Endothelial cell of umbilical vein (primary cell): ENCODE data around the gene DEFB113. TPM values are rescaled to one million over a fixed set of nuclear protein-coding genes. Genes with fewer than 3 reads are reported as not detected.

Experiments
- BruUV-seq: library from RNA; stranded (reverse); fragments of 400-500 nt; replicated peaks from 2 replicates; lab custom pipeline; 2021; lab: Mats Ljungman, UMichigan
- CTCF ChIA-PET: fragments of 300-600, 350-600 bp; sonication (Branson Sonifier 250); formaldehyde crosslinking; loops from one replicate; lab custom pipeline; 2021; ENCODE audit warnings: antibody characterized with exemption, inconsistent platforms; lab: Charles Lee
- POLR2A ChIA-PET: fragments of 300-600, 350-600 bp; sonication (Branson Sonifier 250); formaldehyde crosslinking; loops from one replicate; lab custom pipeline; 2021; ENCODE audit warnings: antibody characterized with exemption, inconsistent platforms; lab: Charles Lee
- DNase-seq: peaks from one replicate; pipeline ENCODE4 v3.0.0-alpha.2; 2011; ENCODE audit warnings: low read depth, low spot score
- FAIRE-seq: peaks from 2 replicates; lab custom pipeline; 2011; peaks lifted over from hg19 to GRCh38; lab: Jason Lieb, UNC
- H2AFZ ChIP-seq: 2 replicates; pipeline ENCODE4 v1.6.0; 2012; ENCODE audit warnings: low read depth, low read length, control low read depth, inconsistent platforms
- H3K27ac ChIP-seq: 2 replicates; pipeline ENCODE4 v1.5.1; 2011; ENCODE audit warnings: low read depth, mild to moderate bottlenecking, control low read depth, low read length, moderate library complexity; ENCODE audit not compliant: insufficient read depth
- H3K27me3 ChIP-seq, 2 experiments: 2 replicates each; pipeline versions ENCODE4 v1.6.0 to v1.6.1; 2011; ENCODE audit warnings: low read length in 2 of 2, mixed read lengths in 1 of 2; ENCODE audit not compliant: control insufficient read depth in 2 of 2, insufficient read depth in 2 of 2
- H3K36me3 ChIP-seq, 2 experiments: 2 replicates in 1 of 2; 3 replicates in 1 of 2; pipeline ENCODE4 v1.5.1; 2011; ENCODE audit warnings: low read length in 2 of 2, mild to moderate bottlenecking in 1 of 2, moderate library complexity in 1 of 2; ENCODE audit not compliant: control insufficient read depth in 2 of 2, insufficient read depth in 2 of 2; ENCODE audit errors: extremely low read depth in 1 of 2
- H3K4me1 ChIP-seq: 3 replicates; pipeline ENCODE4 v1.5.1; 2011; ENCODE audit warnings: mild to moderate bottlenecking, low read length; ENCODE audit not compliant: control insufficient read depth, insufficient read depth; ENCODE audit errors: extremely low read depth
- H3K4me2 ChIP-seq: 2 replicates; pipeline ENCODE4 v1.6.1; 2011; ENCODE audit warnings: low read length, control low read depth, mixed read lengths; ENCODE audit not compliant: insufficient read depth
- H3K4me3 ChIP-seq, 3 experiments: fragments of 200-600 bp in 1 of 3; sonication (generic), shearing (Covaris generic) in 1 of 3; replicated peaks in 1 of 3; 2 replicates each; pipeline ENCODE4 v1.5.1; 2011 to 2016; ENCODE audit warnings: control low read depth in 3 of 3, low read length in 3 of 3, mild to moderate bottlenecking in 2 of 3, inconsistent platforms in 1 of 3, low read depth in 1 of 3, moderate library complexity in 1 of 3; ENCODE audit not compliant: insufficient read depth in 1 of 3
- H3K79me2 ChIP-seq: 2 replicates; pipeline ENCODE4 v1.6.0; 2012; ENCODE audit warnings: low read length, inconsistent platforms; ENCODE audit not compliant: control insufficient read depth, insufficient read depth
- H3K9ac ChIP-seq: replicated peaks from 2 replicates; pipeline ENCODE3; 2011; ENCODE audit warnings: low read length, control low read depth; ENCODE audit not compliant: insufficient read depth; ENCODE audit errors: extremely low read depth
- H3K9me1 ChIP-seq: replicated peaks from 3 replicates; pipeline ENCODE4 v1.6.0; 2011; ENCODE audit warnings: mild to moderate bottlenecking, low read length; ENCODE audit not compliant: control insufficient read depth, insufficient read depth; ENCODE audit errors: extremely low read depth
- H3K9me3 ChIP-seq: replicated peaks from 2 replicates; pipeline ENCODE4 v1.5.1; 2012; ENCODE audit warnings: low read length, inconsistent platforms; ENCODE audit not compliant: control insufficient read depth, insufficient read depth
- H4K20me1 ChIP-seq: replicated peaks from 2 replicates; pipeline ENCODE3; 2011; ENCODE audit warnings: mild to moderate bottlenecking, low read length; ENCODE audit not compliant: control insufficient read depth, insufficient read depth; ENCODE audit errors: extremely low read depth
- EZH2 ChIP-seq: IDR thresholded peaks from 2 replicates; pipeline ENCODE4 v1.6.1; 2012; ENCODE audit warnings: borderline replicate concordance, low read depth, mild to moderate bottlenecking, moderate library complexity, low read length, inconsistent platforms; ENCODE audit not compliant: severe bottlenecking
- FOS ChIP-seq: IDR thresholded peaks from 2 replicates; pipeline ENCODE4 v1.6.1; 2011; ENCODE audit warnings: mild to moderate bottlenecking, low read length, moderate library complexity, borderline replicate concordance; ENCODE audit not compliant: insufficient read depth
- GATA2 ChIP-seq: IDR thresholded peaks from 2 replicates; pipeline ENCODE4 v1.7.0; 2011; ENCODE audit warnings: low read depth, mild to moderate bottlenecking, moderate library complexity, mixed read lengths, low read length; ENCODE audit not compliant: insufficient read length, insufficient read depth
- JUN ChIP-seq: IDR thresholded peaks from 2 replicates; pipeline ENCODE4 v1.6.1; 2011; ENCODE audit warnings: borderline replicate concordance, low read depth; ENCODE audit not compliant: insufficient read length, insufficient read depth
- MYC ChIP-seq: IDR thresholded peaks from one replicate; pipeline ENCODE4 v1.6.1; 2011; ENCODE audit warnings: mild to moderate bottlenecking, low read depth, low read length
- POLR2A ChIP-seq: IDR thresholded peaks from 2 replicates; pipeline ENCODE4 v1.6.1; 2012; ENCODE audit warnings: low read depth, mild to moderate bottlenecking, control low read depth, low read length
- POLR2AphosphoS5 ChIP-seq: IDR thresholded peaks from 2 replicates; pipeline ENCODE4 v1.6.1; 2012; ENCODE audit warnings: low read depth, mild to moderate bottlenecking, control low read depth, low read length, moderate library complexity; ENCODE audit not compliant: insufficient read depth
- dilution Hi-C: fragments of 300-500 bp; cut with MboI; formaldehyde crosslinking; loops from one replicate; pipeline ENCODE4 v1.15.0; 2019; ENCODE audit warnings: low sequenced_read_pairs; ENCODE audit not compliant: extremely low pct_ligation_motif_present
- intact Hi-C: fragments of 100-400 bp; cut with micrococcal nuclease; formaldehyde crosslinking; loops from one replicate; pipeline ENCODE4 v1.10.0; 2022
- polyA plus RNA-seq, 4 experiments: library from polyadenylated mRNA; depleted of rRNA in 3 of 4; stranded (reverse) in 3 of 4; unstranded in 1 of 4; fragments of >200 nt; gene quantifications; 2 replicates each; pipeline versions ENCODE4 v1.2.1 to v1.2.3, GENCODE V29; 2011 to 2012; ENCODE audit warnings: missing spikeins in 1 of 4
- total RNA-seq: library from RNA; stranded (reverse); gene quantifications from 2 replicates; pipeline ENCODE4 v1.2.3, GENCODE V29; 2021
- TF ChIP-seq, protein P1 (sequence below), 2 donors: IDR thresholded peaks; 1 replicate in 1 of 2; 2 replicates in 1 of 2; pipeline ENCODE4 v1.5.1; 2011; ENCODE audit warnings: low read length in 2 of 2, mild to moderate bottlenecking in 2 of 2, moderate library complexity in 2 of 2, control low read depth in 1 of 2, inconsistent platforms in 1 of 2, low read depth in 1 of 2; ENCODE audit not compliant: insufficient read depth in 1 of 2; ENCODE audit errors: extremely low read depth in 1 of 2
- TF ChIP-seq, protein P2 (sequence below): IDR thresholded peaks from 2 replicates; pipeline ENCODE4 v1.6.1; 2011; ENCODE audit not compliant: insufficient read depth, insufficient read length

Gene DEFB113
- total and polyA plus RNA-seq, 2 donors (not counting 3 experiments of a cell fraction or from before 2014, with no cell fraction given) = not detected

GRCh38 chr6:49923826-49924225 is 45.6 kb downstream of the DEFB113 start:
- Histone ChIP-seq H3K4me2 (no peak overlapping the region), H3K79me2 (no peaks in the 10 kb centered on the region), H4K20me1 (no peaks in the 10 kb centered on the region), H2AFZ (no peak overlapping the region), H3K9me1 (no peaks in the 10 kb centered on the region), H3K4me3 (no peak overlapping the region), H3K4me1 (no peaks in the 10 kb centered on the region), H3K27me3 (no peaks in the 10 kb centered on the region), H3K36me3 (no peaks in the 10 kb centered on the region), H3K9ac (no peak overlapping the region), H3K27ac (no peak overlapping the region), H3K9me3 (peaks cover 2% of the 10 kb centered on the region)
- BruUV-seq = no TSS peak
- intact Hi-C loops = no loop called here
- FAIRE-seq (no peak), DNase-seq (no peak)
- CTCF ChIA-PET = no interaction called here
- dilution Hi-C loops = no loop called here
- TF ChIP-seq, protein P1, sequence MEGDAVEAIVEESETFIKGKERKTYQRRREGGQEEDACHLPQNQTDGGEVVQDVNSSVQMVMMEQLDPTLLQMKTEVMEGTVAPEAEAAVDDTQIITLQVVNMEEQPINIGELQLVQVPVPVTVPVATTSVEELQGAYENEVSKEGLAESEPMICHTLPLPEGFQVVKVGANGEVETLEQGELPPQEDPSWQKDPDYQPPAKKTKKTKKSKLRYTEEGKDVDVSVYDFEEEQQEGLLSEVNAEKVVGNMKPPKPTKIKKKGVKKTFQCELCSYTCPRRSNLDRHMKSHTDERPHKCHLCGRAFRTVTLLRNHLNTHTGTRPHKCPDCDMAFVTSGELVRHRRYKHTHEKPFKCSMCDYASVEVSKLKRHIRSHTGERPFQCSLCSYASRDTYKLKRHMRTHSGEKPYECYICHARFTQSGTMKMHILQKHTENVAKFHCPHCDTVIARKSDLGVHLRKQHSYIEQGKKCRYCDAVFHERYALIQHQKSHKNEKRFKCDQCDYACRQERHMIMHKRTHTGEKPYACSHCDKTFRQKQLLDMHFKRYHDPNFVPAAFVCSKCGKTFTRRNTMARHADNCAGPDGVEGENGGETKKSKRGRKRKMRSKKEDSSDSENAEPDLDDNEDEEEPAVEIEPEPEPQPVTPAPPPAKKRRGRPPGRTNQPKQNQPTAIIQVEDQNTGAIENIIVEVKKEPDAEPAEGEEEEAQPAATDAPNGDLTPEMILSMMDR (IDR thresholded peaks at IDR 0.05; ENCODE audit: extremely low read depth in 1 of 2, insufficient read depth in 1 of 2, low read depth in 1 of 2, low read length in 2 of 2) = no peak
- TF ChIP-seq JUN (no peak), EZH2 (no peak), GATA2 (no peak), POLR2A (no peak), POLR2AphosphoS5 (no peak), MYC (no peak), FOS (no peak)
- TF ChIP-seq, protein P2, sequence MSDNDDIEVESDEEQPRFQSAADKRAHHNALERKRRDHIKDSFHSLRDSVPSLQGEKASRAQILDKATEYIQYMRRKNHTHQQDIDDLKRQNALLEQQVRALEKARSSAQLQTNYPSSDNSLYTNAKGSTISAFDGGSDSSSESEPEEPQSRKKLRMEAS = no peak
- POLR2A ChIA-PET = no interaction called here
